NCI-H128 (cell line): ENCODE data around the gene PTRHD1.
"Not testable (repeated sequence)": the region's sequence is repeated elsewhere in the genome, so short reads cannot be mapped to it uniquely, and the experiment has no call there.

ENCODE experiments used
- DNase-seq: peaks from one replicate; lab custom pipeline; 2025; ENCODE audit not compliant: unreplicated experiment; lab: John Stamatoyannopoulos, UW

PTRHD1 gene

GRCh38 chr2:24792874-24793760 is at the start of gene PTRHD1, which contains the start of gene CENPO:
Gene PTRHD1 (minus strand): TSS chr2:24793391. CDS start chr2:24793377, 14 bp downstream.
Gene CENPO (plus strand): TSS chr2:24793425. CDS start chr2:24793920, 495 bp downstream.
- DNase-seq = peak; percentile 94

GRCh38 chr2:24842081-24843050 is 49.2 kb upstream of the PTRHD1 start:
- no peak for DNase-seq

- DNase-seq = no peak
Observed at GRCh38 chr2:24840962-24841945, 48.1 kb upstream of the PTRHD1 start.

- DNase-seq = no peak
Observed at GRCh38 chr2:24840164-24840869, 47.1 kb upstream of the PTRHD1 start.

- DNase-seq = no peak
Observed at GRCh38 chr2:24839729-24840128, 46.5 kb upstream of the PTRHD1 start.

- DNase-seq = no peak
Observed at GRCh38 chr2:24838541-24838940, 45.4 kb upstream of the PTRHD1 start.

GRCh38 chr2:24837996-24838513 is 44.9 kb upstream of the PTRHD1 start:
- no peak for DNase-seq

GRCh38 chr2:24836706-24837105 is 43.5 kb upstream of the PTRHD1 start:
- no peak for DNase-seq

GRCh38 chr2:24836206-24836605 is 43.0 kb upstream of the PTRHD1 start:
- DNase-seq = no peak

GRCh38 chr2:24835411-24835810 is 42.2 kb upstream of the PTRHD1 start:
- not testable (repeated sequence) for DNase-seq

- DNase-seq = no peak
Observed at GRCh38 chr2:24834733-24835395, 41.7 kb upstream of the PTRHD1 start.

GRCh38 chr2:24833821-24834732 is 40.9 kb upstream of the PTRHD1 start:
- no peak for DNase-seq

GRCh38 chr2:24832931-24833701 is 39.9 kb upstream of the PTRHD1 start:
- DNase-seq = no peak

GRCh38 chr2:24832521-24832920 is 39.3 kb upstream of the PTRHD1 start:
- no peak for DNase-seq

GRCh38 chr2:24832073-24832461 is 38.9 kb upstream of the PTRHD1 start:
- DNase-seq = no peak

GRCh38 chr2:24831221-24832072 is 38.3 kb upstream of the PTRHD1 start:
- DNase-seq = no peak
